Right lobe of liver (tissue), 4 donors: ENCODE data around the gene YPEL5.

ENCODE experiments used
- POLR2A ChIP-seq: fragments of 450-650 bp; IDR thresholded peaks from one replicate; pipeline ENCODE4 v1.6.1; 2017; ENCODE audit warnings: antibody characterized with exemption, mild to moderate bottlenecking
- TF ChIP-seq, protein P1 (sequence below), 4 donors: fragments of 200-600 bp in 3 of 4; fragments of 450-650 bp in 1 of 4; IDR thresholded peaks; one replicate each; pipeline versions ENCODE4 v1.5.1 to v1.8.0; 2016 to 2022; ENCODE audit warnings: antibody characterized with exemption in 4 of 4, mild to moderate bottlenecking in 2 of 4
- donor health status: DM: no; HTN: no; CAD: no.
- donor health status: DM: no; HTN: no; CAD: no.
- donor health status: DM: no; HTN: yes; CAD: no.

DNA sequence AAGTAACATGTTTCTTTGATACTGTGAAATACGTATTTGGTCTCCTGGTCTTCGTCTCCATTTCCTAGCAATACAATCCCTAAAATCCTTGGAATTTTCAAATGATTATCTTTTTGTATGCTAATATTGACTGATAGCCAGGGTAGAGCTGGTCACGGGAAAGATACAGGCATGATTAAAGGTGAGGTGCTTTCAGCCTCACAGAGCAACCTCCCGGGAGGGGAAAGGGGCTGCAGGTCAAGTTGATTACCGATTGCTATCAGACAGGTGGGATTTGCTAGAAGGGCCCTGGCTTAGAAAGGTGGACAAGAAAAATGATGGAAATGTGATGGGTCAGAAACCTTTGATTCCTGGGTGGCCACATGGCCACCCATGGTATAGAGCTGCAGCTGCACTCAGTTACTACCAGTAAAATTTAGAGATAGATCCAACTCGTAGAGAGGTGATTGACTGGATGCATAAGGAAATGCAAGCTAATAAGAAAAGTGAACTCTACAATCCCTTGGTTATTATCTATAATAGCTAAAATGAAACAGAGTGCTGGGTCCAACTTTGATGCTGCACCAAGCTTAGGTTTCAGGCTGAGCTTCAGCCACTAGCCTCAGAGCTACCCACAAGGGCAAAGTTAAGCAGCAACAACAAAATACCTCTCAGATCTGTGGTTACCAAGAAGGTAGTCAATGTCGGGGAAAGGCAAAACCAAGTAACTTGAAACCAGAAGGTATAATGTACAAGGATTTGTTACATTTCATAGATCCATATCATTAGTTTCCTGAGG, 15.3 kb downstream of the YPEL5 start:
- TF ChIP-seq, protein P1, sequence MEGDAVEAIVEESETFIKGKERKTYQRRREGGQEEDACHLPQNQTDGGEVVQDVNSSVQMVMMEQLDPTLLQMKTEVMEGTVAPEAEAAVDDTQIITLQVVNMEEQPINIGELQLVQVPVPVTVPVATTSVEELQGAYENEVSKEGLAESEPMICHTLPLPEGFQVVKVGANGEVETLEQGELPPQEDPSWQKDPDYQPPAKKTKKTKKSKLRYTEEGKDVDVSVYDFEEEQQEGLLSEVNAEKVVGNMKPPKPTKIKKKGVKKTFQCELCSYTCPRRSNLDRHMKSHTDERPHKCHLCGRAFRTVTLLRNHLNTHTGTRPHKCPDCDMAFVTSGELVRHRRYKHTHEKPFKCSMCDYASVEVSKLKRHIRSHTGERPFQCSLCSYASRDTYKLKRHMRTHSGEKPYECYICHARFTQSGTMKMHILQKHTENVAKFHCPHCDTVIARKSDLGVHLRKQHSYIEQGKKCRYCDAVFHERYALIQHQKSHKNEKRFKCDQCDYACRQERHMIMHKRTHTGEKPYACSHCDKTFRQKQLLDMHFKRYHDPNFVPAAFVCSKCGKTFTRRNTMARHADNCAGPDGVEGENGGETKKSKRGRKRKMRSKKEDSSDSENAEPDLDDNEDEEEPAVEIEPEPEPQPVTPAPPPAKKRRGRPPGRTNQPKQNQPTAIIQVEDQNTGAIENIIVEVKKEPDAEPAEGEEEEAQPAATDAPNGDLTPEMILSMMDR (IDR thresholded peaks at IDR 0.05) = no peak
- no peak for TF ChIP-seq POLR2A
